Measurements from ENCODE around the gene BRD2.

DNA sequence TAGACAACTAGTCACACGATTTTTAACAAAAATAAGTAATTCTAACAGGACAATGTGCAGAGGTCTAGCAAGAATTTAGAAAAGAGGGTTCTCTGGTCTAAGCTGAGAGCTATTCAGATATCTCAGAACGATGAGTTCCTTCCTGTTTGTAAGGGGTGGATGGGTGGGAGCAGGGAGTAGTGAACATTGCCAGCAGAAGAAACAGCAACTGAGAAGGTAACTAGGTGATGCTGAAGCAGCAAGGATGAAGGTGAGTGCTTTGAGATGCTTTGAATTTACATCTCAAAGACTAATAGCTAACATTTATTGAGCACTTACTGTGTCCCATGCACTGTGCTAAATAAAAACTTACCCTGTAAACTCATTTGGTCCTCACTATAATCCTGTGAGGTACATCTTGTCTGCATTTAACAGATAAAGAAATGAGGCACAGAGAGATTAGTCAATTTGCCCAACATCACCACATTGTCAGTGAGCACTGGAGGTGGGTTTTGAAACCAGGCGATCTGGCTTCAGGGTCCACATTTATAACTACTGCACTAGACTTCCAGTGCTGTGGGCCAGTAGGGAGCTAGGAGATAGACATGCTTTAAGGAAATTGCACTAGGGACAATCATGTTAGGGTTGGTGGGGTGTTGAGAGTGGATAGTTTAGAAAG lies 15.7 kb downstream of the BRD2 start:
- TF ChIP-seq, protein P1, sequence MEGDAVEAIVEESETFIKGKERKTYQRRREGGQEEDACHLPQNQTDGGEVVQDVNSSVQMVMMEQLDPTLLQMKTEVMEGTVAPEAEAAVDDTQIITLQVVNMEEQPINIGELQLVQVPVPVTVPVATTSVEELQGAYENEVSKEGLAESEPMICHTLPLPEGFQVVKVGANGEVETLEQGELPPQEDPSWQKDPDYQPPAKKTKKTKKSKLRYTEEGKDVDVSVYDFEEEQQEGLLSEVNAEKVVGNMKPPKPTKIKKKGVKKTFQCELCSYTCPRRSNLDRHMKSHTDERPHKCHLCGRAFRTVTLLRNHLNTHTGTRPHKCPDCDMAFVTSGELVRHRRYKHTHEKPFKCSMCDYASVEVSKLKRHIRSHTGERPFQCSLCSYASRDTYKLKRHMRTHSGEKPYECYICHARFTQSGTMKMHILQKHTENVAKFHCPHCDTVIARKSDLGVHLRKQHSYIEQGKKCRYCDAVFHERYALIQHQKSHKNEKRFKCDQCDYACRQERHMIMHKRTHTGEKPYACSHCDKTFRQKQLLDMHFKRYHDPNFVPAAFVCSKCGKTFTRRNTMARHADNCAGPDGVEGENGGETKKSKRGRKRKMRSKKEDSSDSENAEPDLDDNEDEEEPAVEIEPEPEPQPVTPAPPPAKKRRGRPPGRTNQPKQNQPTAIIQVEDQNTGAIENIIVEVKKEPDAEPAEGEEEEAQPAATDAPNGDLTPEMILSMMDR (IDR thresholded peaks at IDR 0.05; ENCODE audit: insufficient read depth, low read depth, low read length), result no peak
- TF ChIP-seq EZH2 (IDR thresholded peaks at IDR 0.05; ENCODE audit: insufficient read depth, low read length), result no peak

All from astrocyte (in vitro differentiated cells and primary cell).